ENCODE measurements around the gene FXYD6.
"Not testable (repeated sequence)": the region's sequence is repeated elsewhere in the genome, so short reads cannot be mapped to it uniquely, and the experiment has no call there.

DNA sequence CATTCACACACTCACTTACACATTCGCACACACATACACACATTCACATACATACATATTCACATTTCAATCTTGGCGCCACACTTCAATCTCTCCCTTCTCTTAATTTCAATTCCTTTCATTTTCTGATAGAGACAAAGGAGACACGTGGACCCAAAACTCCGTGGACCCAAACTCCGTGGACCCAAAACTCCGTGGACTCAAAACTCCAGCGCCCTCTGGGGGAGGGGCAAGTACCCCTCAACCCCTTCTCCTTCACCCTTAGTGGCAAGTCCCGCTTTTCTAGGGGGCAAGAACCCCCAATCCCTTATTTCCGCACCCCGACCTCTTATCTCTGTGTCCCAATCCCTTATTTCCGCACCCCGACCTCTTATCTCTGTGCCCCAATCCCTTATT lies 66.4 kb downstream of the FXYD6 start:
- not testable (repeated sequence) for TF ChIP-seq EZH2phosphoT487 (IDR thresholded peaks at IDR 0.05; ENCODE audit: borderline replicate concordance, low read depth, low read length)
- TF ChIP-seq, protein P1, sequence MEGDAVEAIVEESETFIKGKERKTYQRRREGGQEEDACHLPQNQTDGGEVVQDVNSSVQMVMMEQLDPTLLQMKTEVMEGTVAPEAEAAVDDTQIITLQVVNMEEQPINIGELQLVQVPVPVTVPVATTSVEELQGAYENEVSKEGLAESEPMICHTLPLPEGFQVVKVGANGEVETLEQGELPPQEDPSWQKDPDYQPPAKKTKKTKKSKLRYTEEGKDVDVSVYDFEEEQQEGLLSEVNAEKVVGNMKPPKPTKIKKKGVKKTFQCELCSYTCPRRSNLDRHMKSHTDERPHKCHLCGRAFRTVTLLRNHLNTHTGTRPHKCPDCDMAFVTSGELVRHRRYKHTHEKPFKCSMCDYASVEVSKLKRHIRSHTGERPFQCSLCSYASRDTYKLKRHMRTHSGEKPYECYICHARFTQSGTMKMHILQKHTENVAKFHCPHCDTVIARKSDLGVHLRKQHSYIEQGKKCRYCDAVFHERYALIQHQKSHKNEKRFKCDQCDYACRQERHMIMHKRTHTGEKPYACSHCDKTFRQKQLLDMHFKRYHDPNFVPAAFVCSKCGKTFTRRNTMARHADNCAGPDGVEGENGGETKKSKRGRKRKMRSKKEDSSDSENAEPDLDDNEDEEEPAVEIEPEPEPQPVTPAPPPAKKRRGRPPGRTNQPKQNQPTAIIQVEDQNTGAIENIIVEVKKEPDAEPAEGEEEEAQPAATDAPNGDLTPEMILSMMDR (conservative IDR thresholded peaks at IDR 0.05; ENCODE audit: low read length) = not testable (repeated sequence)

Data from OCI-LY7 (cell line).